Amygdala (tissue), 56 donors: ENCODE results near the gene PTPN6.

Experiments
- DNase-seq, 56 donors: peaks; one replicate each; lab custom pipeline; 2025; lab: John Stamatoyannopoulos, UW

PTPN6 gene

DNA sequence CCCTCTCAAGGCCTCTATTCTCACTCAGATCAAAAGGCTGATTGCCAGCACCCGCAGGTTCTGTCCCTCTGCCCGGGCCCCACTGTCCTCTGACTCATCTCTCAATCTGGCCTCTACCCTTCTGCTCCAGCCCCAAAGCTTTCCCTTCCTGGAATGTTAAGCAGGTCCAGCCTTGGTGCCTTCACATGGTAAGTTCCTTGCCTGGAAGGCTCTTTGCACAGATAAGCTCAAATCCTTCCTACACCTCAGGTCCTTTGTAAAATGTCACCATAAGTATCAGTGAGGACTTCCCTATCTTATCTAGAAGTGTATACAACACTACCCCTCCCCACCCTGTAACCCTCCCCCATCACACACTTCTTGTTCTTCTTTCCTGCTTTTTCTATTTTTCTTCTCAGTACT is 44.9 kb downstream of the PTPN6 start:
- DNase-seq = no peak

DNA sequence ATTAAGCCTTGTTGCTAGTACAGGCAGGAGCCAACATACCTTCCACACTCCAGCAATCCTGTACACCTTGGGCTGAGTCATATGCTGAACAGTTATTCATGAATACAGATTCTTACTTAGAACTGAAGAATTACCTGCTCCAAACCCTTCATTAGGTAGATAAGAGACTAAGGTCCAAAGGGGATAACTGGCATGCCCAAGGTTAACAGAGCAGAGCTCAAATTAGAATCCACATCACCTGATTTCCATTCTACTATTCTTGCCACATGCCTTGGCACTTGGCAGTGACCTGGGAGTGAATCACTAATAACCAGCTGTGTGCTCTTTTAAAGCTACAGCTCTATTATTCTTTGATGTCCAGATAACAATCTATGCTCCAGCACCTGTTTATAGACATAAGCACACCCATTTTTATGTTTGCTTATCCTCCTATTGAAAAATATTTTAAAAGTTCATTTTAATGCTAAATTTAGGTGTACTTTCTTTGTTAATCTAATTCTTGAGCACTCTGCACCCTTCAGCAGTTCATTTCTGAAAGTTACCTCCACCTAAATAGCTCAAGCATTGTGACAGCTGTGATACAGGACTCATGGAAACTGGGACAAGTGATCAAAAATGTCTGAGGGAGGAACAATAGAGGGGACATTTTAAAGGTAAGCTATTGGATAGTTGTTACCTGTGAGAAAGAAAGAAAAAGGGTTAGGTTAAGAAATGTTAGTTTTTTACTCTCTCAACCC is 47.7 kb downstream of the PTPN6 start:
- no peak for DNase-seq

GRCh38 chr12:7001921-7002591 is 50.9 kb downstream of the PTPN6 start:
- no peak for DNase-seq

DNA sequence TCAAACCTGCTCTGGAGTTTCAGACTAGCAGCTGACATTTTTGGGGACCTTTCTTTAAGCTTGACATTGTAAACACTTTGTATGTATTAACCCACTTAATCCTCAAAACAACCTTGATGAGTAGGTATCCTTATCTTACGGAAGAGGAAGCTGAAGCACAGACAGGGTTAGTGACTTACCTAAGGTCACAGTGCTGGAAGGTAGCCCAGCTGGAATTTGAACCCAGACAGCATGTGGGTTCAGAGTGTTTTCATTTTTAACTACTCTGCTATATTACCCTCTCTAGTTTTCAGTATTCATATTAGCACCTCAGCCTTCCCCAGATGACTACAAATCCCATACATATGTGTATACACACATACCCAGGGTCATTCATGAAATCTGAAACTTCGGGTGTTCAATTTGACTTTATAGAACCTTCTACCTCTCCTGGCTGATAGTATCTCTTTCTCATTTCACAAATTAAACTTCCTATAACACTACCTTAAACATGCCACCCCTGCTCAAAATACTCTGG is 53.2 kb downstream of the PTPN6 start:
- DNase-seq = no peak

DNA sequence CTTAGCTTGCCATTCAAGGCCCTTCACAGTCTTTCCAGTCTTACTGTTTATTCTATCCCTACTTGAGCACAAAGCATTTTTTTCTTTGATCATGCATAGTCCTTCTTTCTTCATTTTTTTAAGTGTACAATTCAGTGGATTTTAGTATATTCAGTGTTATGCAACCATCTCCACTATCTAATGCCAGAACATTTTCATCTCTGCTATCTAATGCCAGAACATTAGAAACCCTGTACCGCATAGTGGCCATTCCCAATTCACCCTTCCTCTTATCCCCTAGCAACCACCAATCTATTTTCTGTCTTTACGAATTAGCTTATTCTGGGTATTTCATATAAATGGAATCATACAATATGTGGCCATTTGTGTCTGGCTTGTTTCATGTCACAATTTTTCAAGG is 53.7 kb downstream of the PTPN6 start:
- no peak for DNase-seq

GRCh38 chr12:7005311-7005710 is 54.2 kb downstream of the PTPN6 start:
- DNase-seq = no peak

- no peak for DNase-seq
Observed at GRCh38 chr12:7006639-7007038, 55.5 kb downstream of the PTPN6 start.

DNA sequence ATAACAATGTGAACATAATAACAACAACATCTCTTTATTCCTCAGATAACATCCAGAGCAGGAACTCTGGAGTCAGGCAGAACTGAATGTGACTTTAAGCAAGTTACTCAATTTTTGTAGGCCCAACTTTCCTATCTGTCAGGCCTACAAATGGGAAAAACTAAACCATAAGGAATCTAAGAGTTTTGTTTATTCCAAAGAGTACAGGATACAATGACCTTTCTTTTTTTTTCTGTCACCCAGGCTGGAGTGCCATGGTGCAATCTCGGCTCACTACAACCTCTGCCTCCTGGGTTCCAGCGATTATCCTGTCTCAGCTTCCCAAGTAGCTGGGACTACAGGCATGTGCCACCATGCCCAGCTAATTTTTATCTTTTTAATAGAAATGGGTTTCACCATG is 57.7 kb downstream of the PTPN6 start:
- no peak for DNase-seq

GRCh38 chr12:7009512-7009911 is 58.4 kb downstream of the PTPN6 start:
- DNase-seq = no peak
